Measurements from ENCODE around the gene RGPD4.
"Not testable (repeated sequence)": the region's sequence is repeated elsewhere in the genome, so short reads cannot be mapped to it uniquely, and the experiment has no call there.

The RGPD4 gene

GRCh38 chr2:107826749-107827148, at the start of gene RGPD4:
RGPD4 (plus strand) TSS chr2:107826892; CDS start chr2:107827014, 122 bp downstream.
- H3K9me3 ChIP-seq (ENCODE audit: severe bottlenecking); H3K27ac ChIP-seq; H3K36me3 ChIP-seq; DNase-seq; H3K4me3 ChIP-seq (ENCODE audit: low read depth, low read length): not testable (repeated sequence)
- H3K27me3 ChIP-seq (ENCODE audit: insufficient read depth, low read depth, severe bottlenecking) = peaks cover 13% of the 10 kb centered on the region

GRCh38 chr2:107777974-107778373, 48.7 kb upstream of the RGPD4 start:
- TF ChIP-seq CTCF (IDR thresholded peaks at IDR 0.05; ENCODE audit: low read depth, low read length) = no peak
- H3K4me3 ChIP-seq (ENCODE audit: low read depth, low read length) = no peak overlapping the region
- H3K36me3 ChIP-seq = no peaks in the 10 kb centered on the region
- H3K9me3 ChIP-seq (ENCODE audit: severe bottlenecking) = no peaks in the 10 kb centered on the region
- peaks cover 43% of the 10 kb centered on the region for H3K27me3 ChIP-seq (ENCODE audit: insufficient read depth, low read depth, severe bottlenecking)
- H3K27ac ChIP-seq = no peak overlapping the region
- no peak for DNase-seq

- Histone ChIP-seq H3K27me3 (ENCODE audit: insufficient read depth, low read depth, severe bottlenecking) (peaks cover 39% of the 10 kb centered on the region), H3K36me3 (no peaks in the 10 kb centered on the region), H3K9me3 (ENCODE audit: severe bottlenecking) (no peaks in the 10 kb centered on the region), H3K4me3 (ENCODE audit: low read depth, low read length) (no peak overlapping the region), H3K27ac (no peak overlapping the region)
- no peak for TF ChIP-seq CTCF (IDR thresholded peaks at IDR 0.05; ENCODE audit: low read depth, low read length)
- DNase-seq = no peak
Observed at GRCh38 chr2:107785756-107786155, 40.9 kb upstream of the RGPD4 start.

GRCh38 chr2:107790837-107791236, 35.9 kb upstream of the RGPD4 start:
- Histone ChIP-seq H3K9me3 (ENCODE audit: severe bottlenecking) (no peaks in the 10 kb centered on the region), H3K36me3 (no peaks in the 10 kb centered on the region), H3K27ac (no peak overlapping the region), H3K27me3 (ENCODE audit: insufficient read depth, low read depth, severe bottlenecking) (peaks cover 23% of the 10 kb centered on the region), H3K4me3 (ENCODE audit: low read depth, low read length) (no peak overlapping the region)
- TF ChIP-seq CTCF (IDR thresholded peaks at IDR 0.05; ENCODE audit: low read depth, low read length) = no peak
- DNase-seq = no peak

GRCh38 chr2:107801498-107801897, 25.2 kb upstream of the RGPD4 start:
- TF ChIP-seq CTCF (IDR thresholded peaks at IDR 0.05; ENCODE audit: low read depth, low read length) = no peak
- no peaks in the 10 kb centered on the region for H3K36me3 ChIP-seq
- no peak for DNase-seq
- H3K27ac ChIP-seq = no peak overlapping the region
- no peaks in the 10 kb centered on the region for H3K9me3 ChIP-seq (ENCODE audit: severe bottlenecking)
- no peak overlapping the region for H3K4me3 ChIP-seq (ENCODE audit: low read depth, low read length)
- H3K27me3 ChIP-seq (ENCODE audit: insufficient read depth, low read depth, severe bottlenecking) = peaks cover 58% of the 10 kb centered on the region

GRCh38 chr2:107804608-107805498, 21.8 kb upstream of the RGPD4 start:
- no peak overlapping the region for H3K27ac ChIP-seq
- H3K36me3 ChIP-seq = no peaks in the 10 kb centered on the region
- no peak overlapping the region for H3K4me3 ChIP-seq (ENCODE audit: low read depth, low read length)
- DNase-seq = no peak
- H3K27me3 ChIP-seq (ENCODE audit: insufficient read depth, low read depth, severe bottlenecking) = peaks cover 86% of the 10 kb centered on the region
- no peaks in the 10 kb centered on the region for H3K9me3 ChIP-seq (ENCODE audit: severe bottlenecking)
- TF ChIP-seq CTCF (IDR thresholded peaks at IDR 0.05; ENCODE audit: low read depth, low read length) = no peak

Data from WERI-Rb-1 (cell line).